ENCODE measurements around the gene PRKAG1.

DNA sequence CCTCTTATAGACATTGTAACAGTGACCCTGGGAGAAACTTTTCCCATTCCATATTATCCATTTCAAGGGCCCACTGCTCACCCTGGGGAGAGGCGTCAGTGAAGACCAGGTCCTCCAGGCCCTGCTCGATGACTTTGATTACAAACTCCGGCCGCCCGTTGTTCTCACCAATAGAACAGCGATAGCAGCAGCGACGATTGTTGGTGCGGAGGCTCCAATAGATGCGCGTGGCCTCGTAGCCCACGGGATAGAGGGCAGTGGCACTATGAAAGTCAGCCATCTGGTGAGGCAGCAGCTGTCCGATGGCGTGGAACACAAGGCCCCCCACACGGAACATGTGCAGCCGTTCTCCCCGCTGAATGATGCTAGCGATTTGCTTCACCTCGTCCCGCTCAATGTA, 7.5 kb upstream of the PRKAG1 start:
- TF ChIP-seq POLR2A (IDR thresholded peaks at IDR 0.05) (no peak), POLR2AphosphoS5 (IDR thresholded peaks at IDR 0.05) (no peak), EP300 (IDR thresholded peaks at IDR 0.05) (no peak)
- TF ChIP-seq, protein P1, sequence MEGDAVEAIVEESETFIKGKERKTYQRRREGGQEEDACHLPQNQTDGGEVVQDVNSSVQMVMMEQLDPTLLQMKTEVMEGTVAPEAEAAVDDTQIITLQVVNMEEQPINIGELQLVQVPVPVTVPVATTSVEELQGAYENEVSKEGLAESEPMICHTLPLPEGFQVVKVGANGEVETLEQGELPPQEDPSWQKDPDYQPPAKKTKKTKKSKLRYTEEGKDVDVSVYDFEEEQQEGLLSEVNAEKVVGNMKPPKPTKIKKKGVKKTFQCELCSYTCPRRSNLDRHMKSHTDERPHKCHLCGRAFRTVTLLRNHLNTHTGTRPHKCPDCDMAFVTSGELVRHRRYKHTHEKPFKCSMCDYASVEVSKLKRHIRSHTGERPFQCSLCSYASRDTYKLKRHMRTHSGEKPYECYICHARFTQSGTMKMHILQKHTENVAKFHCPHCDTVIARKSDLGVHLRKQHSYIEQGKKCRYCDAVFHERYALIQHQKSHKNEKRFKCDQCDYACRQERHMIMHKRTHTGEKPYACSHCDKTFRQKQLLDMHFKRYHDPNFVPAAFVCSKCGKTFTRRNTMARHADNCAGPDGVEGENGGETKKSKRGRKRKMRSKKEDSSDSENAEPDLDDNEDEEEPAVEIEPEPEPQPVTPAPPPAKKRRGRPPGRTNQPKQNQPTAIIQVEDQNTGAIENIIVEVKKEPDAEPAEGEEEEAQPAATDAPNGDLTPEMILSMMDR (IDR thresholded peaks at IDR 0.05) = no peak

All from gastroesophageal sphincter (tissue), 3 donors.